IMR-90 (cell line): ENCODE results near the gene ASIC2. TPM values are rescaled to one million over a fixed set of nuclear protein-coding genes. Genes with fewer than 3 reads are reported as not detected.

Experiments
- ATAC-seq: fragments of 200-7000 bp; cut with Tn5 transposase; 2 replicates; pipeline ENCODE4 v1.9.1; 2020; ENCODE audit warnings: low read depth, mild to moderate bottlenecking, moderate library complexity
- BruUV-seq: library from RNA; stranded (reverse); fragments of 400-500 nt; replicated peaks from 2 replicates; lab custom pipeline; 2021; lab: Mats Ljungman, UMichigan
- CTCF ChIA-PET: fragments of 300-600 bp; formaldehyde crosslinking; extraction: SDS; loops from one replicate; lab custom pipeline; 2021; ENCODE audit warnings: antibody characterized with exemption; lab: Yijun Ruan, JAX
- POLR2A ChIA-PET: fragments of 300-600 bp; sonication (Branson Sonifier 250); formaldehyde crosslinking; loops from one replicate; lab custom pipeline; 2022; ENCODE audit warnings: antibody characterized with exemption; ENCODE audit not compliant: unreplicated experiment; lab: Charles Lee
- DNase-seq: peaks from one replicate; pipeline ENCODE4 v3.0.0; 2013
- H2AFZ ChIP-seq: replicated peaks from 2 replicates; pipeline ENCODE3; 2013; ENCODE audit warnings: low read length, mild to moderate bottlenecking; ENCODE audit not compliant: poor library complexity
- H2AK5ac ChIP-seq: 2 replicates; pipeline ENCODE4 v1.6.1; 2013; ENCODE audit warnings: low read depth, low read length, inconsistent platforms
- H2AK9ac ChIP-seq: replicated peaks from 2 replicates; pipeline ENCODE3; 2013; ENCODE audit warnings: mild to moderate bottlenecking, low read depth, low read length, moderate library complexity; ENCODE audit not compliant: poor library complexity
- H2BK120ac ChIP-seq: 2 replicates; pipeline ENCODE4 v1.6.1; 2013; ENCODE audit warnings: low read depth, low read length, inconsistent platforms
- H2BK15ac ChIP-seq: 3 replicates; pipeline ENCODE4 v1.6.1; 2013; ENCODE audit warnings: low read depth, low read length, inconsistent platforms
- H2BK20ac ChIP-seq: 2 replicates; pipeline ENCODE4 v1.6.1; 2013; ENCODE audit warnings: low read depth, mild to moderate bottlenecking, inconsistent platforms, low read length, moderate library complexity
- H2BK5ac ChIP-seq: 2 replicates; pipeline ENCODE4 v1.6.1; 2013; ENCODE audit warnings: mild to moderate bottlenecking, low read depth, low read length, inconsistent platforms; ENCODE audit not compliant: poor library complexity, severe bottlenecking
- H3K14ac ChIP-seq: replicated peaks from 2 replicates; pipeline ENCODE4 v1.6.1; 2013; ENCODE audit warnings: low read depth, low read length, inconsistent platforms
- H3K18ac ChIP-seq: 2 replicates; pipeline ENCODE4 v1.6.1; 2013; ENCODE audit warnings: low read depth, low read length, control low read depth
- H3K23ac ChIP-seq: 2 replicates; pipeline ENCODE4 v1.6.1; 2013; ENCODE audit warnings: low read depth, low read length, inconsistent platforms
- H3K27ac ChIP-seq: 2 replicates; pipeline ENCODE4 v1.5.1; 2013; ENCODE audit warnings: mild to moderate bottlenecking, control low read depth, low read length; ENCODE audit not compliant: insufficient read depth
- H3K27me3 ChIP-seq: 2 replicates; pipeline ENCODE4 v1.6.1; 2013; ENCODE audit warnings: low read length; ENCODE audit not compliant: control insufficient read depth, insufficient read depth
- H3K36me3 ChIP-seq: 2 replicates; pipeline ENCODE4 v1.6.1; 2013; ENCODE audit warnings: low read length, mixed read lengths; ENCODE audit not compliant: control insufficient read depth, insufficient read depth
- H3K4ac ChIP-seq: 2 replicates; pipeline ENCODE4 v1.6.1; 2013; ENCODE audit warnings: low read depth, low read length, inconsistent platforms
- H3K4me1 ChIP-seq: 2 replicates; pipeline ENCODE4 v1.6.1; 2013; ENCODE audit warnings: low read length, mixed read lengths; ENCODE audit not compliant: control insufficient read depth, insufficient read depth
- H3K4me2 ChIP-seq: 2 replicates; pipeline ENCODE4 v1.6.1; 2013; ENCODE audit warnings: low read depth, mild to moderate bottlenecking, control low read depth, low read length, moderate library complexity
- H3K4me3 ChIP-seq: 2 replicates; pipeline ENCODE4 v1.5.1; 2013; ENCODE audit warnings: low read depth, mild to moderate bottlenecking, control low read depth, low read length, moderate library complexity; ENCODE audit not compliant: insufficient read depth
- H3K56ac ChIP-seq: 2 replicates; pipeline ENCODE4 v1.6.1; 2013; ENCODE audit warnings: low read length, inconsistent platforms; ENCODE audit not compliant: insufficient read depth; ENCODE audit errors: extremely low read depth
- H3K79me1 ChIP-seq, 2 experiments: 2 replicates each; pipeline ENCODE4 v1.6.1; 2013; ENCODE audit warnings: low read length in 2 of 2, inconsistent platforms in 1 of 2, low read depth in 1 of 2
- H3K9ac ChIP-seq: 2 replicates; pipeline ENCODE4 v1.6.1; 2013; ENCODE audit warnings: low read depth, low read length, control low read depth
- H3K9me1 ChIP-seq: 2 replicates; pipeline ENCODE4 v1.6.1; 2013; ENCODE audit warnings: low read length, inconsistent platforms; ENCODE audit not compliant: insufficient read depth
- H3K9me3 ChIP-seq: 2 replicates; pipeline ENCODE4 v1.6.1; 2013; ENCODE audit warnings: low read length; ENCODE audit not compliant: control insufficient read depth, insufficient read depth
- H4K20me1 ChIP-seq: 2 replicates; pipeline ENCODE4 v1.6.1; 2013; ENCODE audit warnings: low read length, inconsistent platforms; ENCODE audit not compliant: insufficient read depth
- H4K5ac ChIP-seq: 2 replicates; pipeline ENCODE4 v1.6.1; 2013; ENCODE audit warnings: mild to moderate bottlenecking, low read depth, low read length, control low read depth
- H4K8ac ChIP-seq, 2 experiments: 2 replicates each; pipeline ENCODE4 v1.6.1; 2013; ENCODE audit warnings: low read depth in 2 of 2, low read length in 2 of 2, control low read depth in 1 of 2, inconsistent platforms in 1 of 2
- H4K91ac ChIP-seq: 2 replicates; pipeline ENCODE4 v1.6.1; 2013; ENCODE audit warnings: low read depth, low read length, inconsistent platforms; ENCODE audit not compliant: insufficient read depth
- BHLHE40 ChIP-seq: fragments of 150-350 bp; IDR thresholded peaks from 2 replicates; pipeline ENCODE4 v1.6.1; 2016; ENCODE audit warnings: mild to moderate bottlenecking, low read depth, low read length
- CEBPB ChIP-seq: IDR thresholded peaks from 2 replicates; pipeline ENCODE4 v1.6.1; 2012; ENCODE audit warnings: low read depth, low read length, improper control_type of control experiment
- CHD1 ChIP-seq: IDR thresholded peaks from 2 replicates; pipeline ENCODE4 v1.6.1; 2012; ENCODE audit warnings: low read depth, low read length, improper control_type of control experiment
- CTCF ChIP-seq: conservative IDR thresholded peaks from 2 replicates; pipeline ENCODE4 v1.5.1; 2012; ENCODE audit warnings: mild to moderate bottlenecking, low read depth, low read length, improper control_type of control experiment
- ELK1 ChIP-seq: fragments of 150-350 bp; IDR thresholded peaks from 2 replicates; pipeline ENCODE4 v1.6.1; 2016; ENCODE audit warnings: low read depth, mild to moderate bottlenecking, low read length, moderate library complexity, borderline replicate concordance
- FOS ChIP-seq: fragments of 150-350 bp; IDR thresholded peaks from 2 replicates; pipeline ENCODE4 v1.6.1; 2016; ENCODE audit warnings: low read depth, low read length
- MAFK ChIP-seq: IDR thresholded peaks from 2 replicates; pipeline ENCODE4 v1.6.1; 2012; ENCODE audit warnings: low read depth, low read length, improper control_type of control experiment
- MAZ ChIP-seq: IDR thresholded peaks from 2 replicates; pipeline ENCODE4 v1.6.1; 2012; ENCODE audit warnings: low read depth, mild to moderate bottlenecking, low read length, improper control_type of control experiment, moderate library complexity, borderline replicate concordance
- MXI1 ChIP-seq: IDR thresholded peaks from 2 replicates; pipeline ENCODE4 v1.6.1; 2012; ENCODE audit warnings: low read depth, mild to moderate bottlenecking, low read length, moderate library complexity, borderline replicate concordance
- NFE2L2 ChIP-seq: fragments of 150-350 bp; IDR thresholded peaks from 2 replicates; pipeline ENCODE4 v1.6.1; 2016; ENCODE audit warnings: low read depth, mild to moderate bottlenecking, low read length
- POLR2A ChIP-seq: IDR thresholded peaks from 2 replicates; pipeline ENCODE4 v1.6.1; 2012; ENCODE audit warnings: mild to moderate bottlenecking, low read depth, low read length
- RAD21 ChIP-seq: IDR thresholded peaks from 2 replicates; pipeline ENCODE4 v1.6.1; 2012; ENCODE audit warnings: low read length, improper control_type of control experiment
- RCOR1 ChIP-seq: IDR thresholded peaks from 2 replicates; pipeline ENCODE4 v1.6.1; 2012; ENCODE audit warnings: mild to moderate bottlenecking, low read length, improper control_type of control experiment; ENCODE audit not compliant: insufficient replicate concordance
- RFX5 ChIP-seq: IDR thresholded peaks from 2 replicates; pipeline ENCODE4 v1.8.0; 2012; ENCODE audit warnings: low read depth, mild to moderate bottlenecking, low read length, moderate library complexity
- SMC3 ChIP-seq: fragments of 150-350 bp; IDR thresholded peaks from 2 replicates; pipeline ENCODE4 v1.6.1; 2016; ENCODE audit warnings: low read depth, mild to moderate bottlenecking, antibody characterized with exemption, low read length, moderate library complexity
- USF2 ChIP-seq: fragments of 150-350 bp; IDR thresholded peaks from 2 replicates; pipeline ENCODE4 v1.6.1; 2017; ENCODE audit warnings: mild to moderate bottlenecking, antibody characterized with exemption, low read length, low read depth
- WGBS, 2 experiments: methylation state at CpG; one replicate each; pipeline versions ENCODE4 v1.1.5 to v1.1.7; 2013; ENCODE audit warnings: missing lambda C conversion rate in 2 of 2; ENCODE audit not compliant: insufficient read length in 1 of 2; ENCODE audit errors: extremely low coverage in 2 of 2; 5-methylcytosine and 5-hydroxymethylcytosine counted together
- dilution Hi-C: fragments of 300-500 bp; cut with HindIII; formaldehyde crosslinking; loops from one replicate; pipeline ENCODE4 v1.14.3; 2018; ENCODE audit warnings: low sequenced_read_pairs; ENCODE audit not compliant: unreplicated experiment
- in situ Hi-C: fragments of 300-500 bp; cut with MboI; formaldehyde crosslinking; loops from 3 replicates; pipeline ENCODE4 v1.14.3; 2019; ENCODE audit warnings: low sequenced_read_pairs, inconsistent platforms, mixed read lengths
- intact Hi-C: fragments of 100-400 bp; cut with micrococcal nuclease; formaldehyde crosslinking; loops from 2 replicates; pipeline ENCODE4 v1.10.0; 2022
- polyA plus RNA-seq, 3 experiments: library from polyadenylated mRNA; depleted of rRNA; stranded (reverse); fragments of >200 nt; gene quantifications; 2 replicates each; pipeline ENCODE4 v1.2.3, GENCODE V29; 2012; ENCODE audit warnings: low replicate concordance in 1 of 3
- total RNA-seq: library from RNA; depleted of rRNA; stranded (reverse); fragments of >200 nt; gene quantifications from 2 replicates; pipeline ENCODE4 v1.2.3, GENCODE V29; 2012

ASIC2 gene
- total and polyA plus RNA-seq, 2 of the 4 experiments (the other 2 are of a cell fraction) = under 0.01 to 0.15 TPM

- Histone ChIP-seq H3K4me3 (no peak overlapping the region), H2BK5ac (no peak overlapping the region), H3K9me1 (no peaks in the 10 kb centered on the region; the same call in 1 of the 2 replicates), H3K56ac (no peak overlapping the region), H2BK15ac (no peak overlapping the region), H3K9me3 (no peaks in the 10 kb centered on the region), H3K4ac (no peak overlapping the region), H3K23ac (no peak overlapping the region), H3K9ac (no peak overlapping the region), H3K36me3 (no peaks in the 10 kb centered on the region), H3K14ac (no peak overlapping the region), H2BK20ac (no peak overlapping the region), H3K27me3 (no peaks in the 10 kb centered on the region), H3K4me2 (no peak overlapping the region), H3K18ac (no peak overlapping the region), H2AK9ac (no peak overlapping the region), H2BK120ac (no peak overlapping the region), H3K27ac (no peak overlapping the region), H4K8ac (no peak overlapping the region), H2AFZ (no peak overlapping the region), H4K20me1 (no peaks in the 10 kb centered on the region), H4K91ac (no peak overlapping the region), H2AK5ac (no peak overlapping the region), H4K5ac (no peak overlapping the region), H3K4me1 (peaks cover 6% of the 10 kb centered on the region; the same call in 1 of the 2 replicates), H3K79me1 (no peaks in the 10 kb centered on the region)
- intact Hi-C loops (no loop called here), dilution Hi-C loops (no loop called here), in situ Hi-C loops (no loop called here)
- ChIA-PET POLR2A (no interaction called here), CTCF (no interaction called here)
- TF ChIP-seq RFX5 (no peak), ELK1 (no peak), RAD21 (no peak), MXI1 (no peak), SMC3 (no peak), MAFK (no peak), RCOR1 (no peak), BHLHE40 (no peak), USF2 (no peak), CTCF (no peak), MAZ (no peak), CEBPB (no peak), NFE2L2 (no peak), POLR2A (no peak), FOS (no peak), CHD1 (no peak)
- ATAC-seq (no peak), DNase-seq (no peak)
- BruUV-seq = no TSS peak
- WGBS, 2 experiments = 100% methylated on average over 2 of the region's 8 CpGs; no CpG with 5 or more reads in 1 of the 2 experiments
Measured at GRCh38 chr17:33242375-33243124, 50.5 kb downstream of the ASIC2 start.
